ENCODE results near the gene INHA. TPM values are rescaled to one million over a fixed set of nuclear protein-coding genes. Genes with fewer than 3 reads are reported as not detected.

Gene INHA
- total RNA-seq, 1 experiment from 2014 or later = not detected

- intact Hi-C loops (cut with micrococcal nuclease) = loop anchor here (2.0 kb wide), 2 partner anchors 56 to 90 kb away; partner anchors contain the start of gene CHPF
- no peaks in the 10 kb centered on the region for H3K9me2 ChIP-seq (ENCODE audit: insufficient read depth)
- no peak for TF ChIP-seq POLR2AphosphoS5 (IDR thresholded peaks at IDR 0.05; ENCODE audit: low read depth, low read length)
- peak; percentile 37 for TF ChIP-seq POLR2A (IDR thresholded peaks at IDR 0.05; ENCODE audit: borderline replicate concordance, extremely low read depth, insufficient read depth, insufficient read length)
- POLR2A ChIA-PET = interaction anchor here (2.0 kb wide), 1 partner anchor 87 kb away, joined by 6 read pairs; no protein-coding TSS in a partner anchor
- H3K4me3 ChIP-seq (replicated peaks in 1 of 2; ENCODE audit: low read depth in 1 of 2, low read length in 2 of 2) = peak overlapping the region; percentile 94 to 95
- H3K9me3 ChIP-seq (ENCODE audit: control insufficient read depth in 1 of 2, insufficient read depth in 1 of 2, low read depth in 1 of 2, low read length in 2 of 2) = no peaks in the 10 kb centered on the region
- ATAC-seq (no peak), DNase-seq (ENCODE audit: low read depth, low spot score) (no peak)
- peak overlapping the region; percentile 86 for H3K27ac ChIP-seq (ENCODE audit: low read depth, low read length)
- H3K9ac ChIP-seq (ENCODE audit: low read length) = peak overlapping the region; percentile 94
- peaks cover 9% of the 10 kb centered on the region; the same call in 1 of the 2 replicates for H3K79me2 ChIP-seq (ENCODE audit: insufficient read depth, low read length)
- CTCF ChIA-PET = interaction anchor here (0.9 to 1.0 kb wide), 2 partner anchors 57 to 103 kb away, joined by 3 read pairs; no protein-coding TSS in a partner anchor
- H3K27me3 ChIP-seq (ENCODE audit: insufficient read depth, low read length) = no peaks in the 10 kb centered on the region
- peak overlapping the region; percentile 93 for H3K4me2 ChIP-seq (ENCODE audit: low read length)
- H3K36me3 ChIP-seq (ENCODE audit: control insufficient read depth in 1 of 2, insufficient read depth in 2 of 2, low read length in 2 of 2) = 0 out of 4 replicates have a peak, but pooled peaks cover 0 to 7% of the 10 kb centered on the region in 2 experiments
- no peaks in the 10 kb centered on the region for H4K20me1 ChIP-seq (ENCODE audit: insufficient read depth)
- peak overlapping the region; percentile 79 for H2AFZ ChIP-seq (ENCODE audit: low read depth, low read length, poor library complexity, severe bottlenecking)
- RAD21 ChIA-PET (ENCODE audit: low non-redundant PET in 1 of 2, low total read pairs in 2 of 2, uncharacterized antibody in 2 of 2, unreplicated experiment in 2 of 2) = interaction anchor here (1.1 to 1.3 kb wide), 2 partner anchors 46 to 57 kb away, joined by 3 read pairs; no protein-coding TSS in a partner anchor
- TSS peak; percentile 82 for BruUV-seq (replicated peaks)
- H3K4me1 ChIP-seq (ENCODE audit: control insufficient read depth in 1 of 2, insufficient read depth in 2 of 2, low read length in 2 of 2) = peaks cover 8 to 28% of the 10 kb centered on the region in 2 experiments; a peak in 3 of 4 replicates
Measured at GRCh38 chr2:219598308-219599078, 26.4 kb downstream of the INHA start.

- TF ChIP-seq CTCF (IDR thresholded peaks at IDR 0.05 in 2 of 3, conservative IDR thresholded peaks at IDR 0.05 in 1 of 3; ENCODE audit: borderline replicate concordance in 1 of 3, insufficient read depth in 1 of 3, low read depth in 2 of 3, low read length in 2 of 3) (no peak), ZNF274 (IDR thresholded peaks at IDR 0.05; ENCODE audit: low read depth, low read length) (no peak)
- Histone ChIP-seq H3K4me3 (replicated peaks in 1 of 2; ENCODE audit: low read depth in 1 of 2, low read length in 2 of 2) (no peak overlapping the region), H3K4me1 (ENCODE audit: control insufficient read depth in 1 of 2, insufficient read depth in 2 of 2, low read length in 2 of 2) (peaks cover 0 to 1% of the 10 kb centered on the region in 2 experiments; a peak in 3 of 4 replicates), H2AFZ (ENCODE audit: low read depth, low read length, poor library complexity, severe bottlenecking) (no peak overlapping the region), H3K36me3 (ENCODE audit: control insufficient read depth in 1 of 2, insufficient read depth in 2 of 2, low read length in 2 of 2) (peaks cover 3 to 10% of the 10 kb centered on the region in 2 experiments; a peak in 3 of 4 replicates), H3K9me3 (ENCODE audit: control insufficient read depth in 1 of 2, insufficient read depth in 1 of 2, low read depth in 1 of 2, low read length in 2 of 2) (no peaks in the 10 kb centered on the region), H3K9ac (ENCODE audit: low read length) (no peak overlapping the region), H3K27me3 (ENCODE audit: insufficient read depth, low read length) (no peaks in the 10 kb centered on the region), H4K20me1 (ENCODE audit: insufficient read depth) (no peaks in the 10 kb centered on the region), H3K9me2 (ENCODE audit: insufficient read depth) (no peaks in the 10 kb centered on the region), H3K79me2 (ENCODE audit: insufficient read depth, low read length) (no peaks in the 10 kb centered on the region), H3K27ac (ENCODE audit: low read depth, low read length) (no peak overlapping the region), H3K4me2 (ENCODE audit: low read length) (no peak overlapping the region)
- ATAC-seq = no peak
- CTCF ChIA-PET = no interaction called here
- BruUV-seq (replicated peaks) = no TSS peak
- POLR2A ChIA-PET = no interaction called here
- RAD21 ChIA-PET (ENCODE audit: low non-redundant PET in 1 of 2, low total read pairs in 2 of 2, uncharacterized antibody in 2 of 2, unreplicated experiment in 2 of 2) = no interaction called here
- DNase-seq (ENCODE audit: low read depth, low spot score) = no peak
- intact Hi-C loops (cut with micrococcal nuclease) = no loop called here
Measured at GRCh38 chr2:219603771-219604170, 31.7 kb downstream of the INHA start.

All from HCT116 (cell line).